Activated B cell treated with CpG ODN at 0.5 μM for 24 hours (primary cell): ENCODE data around the gene C1QTNF12. TPM values are rescaled to one million over a fixed set of nuclear protein-coding genes. Genes with fewer than 3 reads are reported as not detected.

Source experiments
- ATAC-seq: fragments of 200-7000 bp; cut with Tn5 transposase; one replicate; pipeline ENCODE4 v1.10.0; 2021; ENCODE audit warnings: low read depth, mild to moderate bottlenecking, moderate library complexity
- CTCF ChIA-PET: fragments of 350-600 bp; sonication (Branson Sonifier 250); formaldehyde crosslinking; loops from one replicate; lab custom pipeline; 2021; ENCODE audit warnings: antibody characterized with exemption; lab: Charles Lee
- POLR2A ChIA-PET: fragments of 350-600 bp; sonication (Branson Sonifier 250); formaldehyde crosslinking; loops from one replicate; lab custom pipeline; 2021; ENCODE audit warnings: antibody characterized with exemption; lab: Charles Lee
- DNase-seq: peaks from one replicate; pipeline ENCODE4 v3.0.0; 2022
- H3K27ac Mint-ChIP-seq: one replicate; pipeline ENCODE4 v1.8.0; 2020; ENCODE audit warnings: mixed read lengths
- H3K27me3 Mint-ChIP-seq: one replicate; pipeline ENCODE4 v1.8.0; 2021; ENCODE audit warnings: mixed read lengths
- H3K36me3 Mint-ChIP-seq: one replicate; pipeline ENCODE4 v1.8.0; 2021; ENCODE audit warnings: low read depth, mixed read lengths
- H3K4me1 Mint-ChIP-seq: one replicate; pipeline ENCODE4 v1.8.0; 2021; ENCODE audit warnings: mixed read lengths
- H3K4me3 Mint-ChIP-seq: one replicate; pipeline ENCODE4 v1.8.0; 2020; ENCODE audit warnings: mild to moderate bottlenecking, mixed read lengths
- H3K9me3 Mint-ChIP-seq: one replicate; pipeline ENCODE4 v1.8.0; 2020; ENCODE audit warnings: mixed read lengths
- intact Hi-C: fragments of 100-400 bp; cut with micrococcal nuclease; formaldehyde crosslinking; loops from one replicate; pipeline ENCODE4 v1.15.1; 2024
- total RNA-seq: library from RNA; stranded (reverse); gene quantifications from 2 replicates; pipeline ENCODE4 v1.2.3, GENCODE V29; 2022
- TF ChIP-seq, protein P1 (sequence below): fragments of 200-600 bp; IDR thresholded peaks from one replicate; pipeline ENCODE4 v1.8.0; 2022; ENCODE audit warnings: antibody characterized with exemption, mild to moderate bottlenecking

Gene C1QTNF12
- total RNA-seq, 1 donor from 2014 or later: 2.5 TPM

DNA sequence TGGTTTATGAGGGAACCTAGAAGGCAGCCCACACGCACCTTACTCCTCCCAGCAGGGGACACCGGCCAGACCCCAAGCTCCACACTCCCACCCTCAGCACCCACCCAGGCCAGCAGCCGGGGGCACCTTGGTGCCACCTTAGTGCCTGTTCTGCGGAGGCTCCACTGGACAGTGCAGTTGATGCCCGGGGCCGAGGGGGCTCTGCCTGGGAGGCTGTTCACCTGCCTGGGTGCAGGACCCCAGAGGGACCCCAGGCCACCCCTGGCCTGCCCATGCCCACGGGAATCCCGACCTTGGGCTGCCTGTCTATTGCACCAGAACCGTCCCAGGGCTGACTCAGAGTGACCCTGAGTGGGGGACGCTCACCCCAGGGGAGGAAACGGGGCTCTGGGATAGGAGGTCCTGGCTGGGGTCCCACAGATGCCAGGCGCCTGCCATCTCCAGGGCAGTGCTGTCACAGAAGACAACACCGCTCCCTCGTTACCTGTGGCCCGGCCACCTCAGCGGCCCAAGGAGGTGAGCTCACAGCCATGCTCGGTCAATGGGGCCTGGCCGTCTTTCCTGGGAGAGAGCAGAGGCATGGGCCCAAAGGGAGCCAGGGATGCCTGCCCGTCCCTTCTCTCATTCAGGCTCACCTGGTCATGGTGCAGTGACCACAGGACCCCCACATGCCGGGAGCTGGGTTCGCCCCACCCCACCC, 34.4 kb upstream of the C1QTNF12 start:
- intact Hi-C loops: no loop called here
- no peak for DNase-seq
- TF ChIP-seq, protein P1, sequence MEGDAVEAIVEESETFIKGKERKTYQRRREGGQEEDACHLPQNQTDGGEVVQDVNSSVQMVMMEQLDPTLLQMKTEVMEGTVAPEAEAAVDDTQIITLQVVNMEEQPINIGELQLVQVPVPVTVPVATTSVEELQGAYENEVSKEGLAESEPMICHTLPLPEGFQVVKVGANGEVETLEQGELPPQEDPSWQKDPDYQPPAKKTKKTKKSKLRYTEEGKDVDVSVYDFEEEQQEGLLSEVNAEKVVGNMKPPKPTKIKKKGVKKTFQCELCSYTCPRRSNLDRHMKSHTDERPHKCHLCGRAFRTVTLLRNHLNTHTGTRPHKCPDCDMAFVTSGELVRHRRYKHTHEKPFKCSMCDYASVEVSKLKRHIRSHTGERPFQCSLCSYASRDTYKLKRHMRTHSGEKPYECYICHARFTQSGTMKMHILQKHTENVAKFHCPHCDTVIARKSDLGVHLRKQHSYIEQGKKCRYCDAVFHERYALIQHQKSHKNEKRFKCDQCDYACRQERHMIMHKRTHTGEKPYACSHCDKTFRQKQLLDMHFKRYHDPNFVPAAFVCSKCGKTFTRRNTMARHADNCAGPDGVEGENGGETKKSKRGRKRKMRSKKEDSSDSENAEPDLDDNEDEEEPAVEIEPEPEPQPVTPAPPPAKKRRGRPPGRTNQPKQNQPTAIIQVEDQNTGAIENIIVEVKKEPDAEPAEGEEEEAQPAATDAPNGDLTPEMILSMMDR: no peak
- Mint-ChIP-seq H3K4me1 (peaks cover 4% of the 10 kb centered on the region), H3K27ac (no peak overlapping the region), H3K27me3 (no peaks in the 10 kb centered on the region), H3K4me3 (no peak overlapping the region), H3K36me3 (no peaks in the 10 kb centered on the region), H3K9me3 (no peaks in the 10 kb centered on the region)
- no peak for ATAC-seq
- CTCF ChIA-PET: no interaction called here
- POLR2A ChIA-PET: no interaction called here

DNA sequence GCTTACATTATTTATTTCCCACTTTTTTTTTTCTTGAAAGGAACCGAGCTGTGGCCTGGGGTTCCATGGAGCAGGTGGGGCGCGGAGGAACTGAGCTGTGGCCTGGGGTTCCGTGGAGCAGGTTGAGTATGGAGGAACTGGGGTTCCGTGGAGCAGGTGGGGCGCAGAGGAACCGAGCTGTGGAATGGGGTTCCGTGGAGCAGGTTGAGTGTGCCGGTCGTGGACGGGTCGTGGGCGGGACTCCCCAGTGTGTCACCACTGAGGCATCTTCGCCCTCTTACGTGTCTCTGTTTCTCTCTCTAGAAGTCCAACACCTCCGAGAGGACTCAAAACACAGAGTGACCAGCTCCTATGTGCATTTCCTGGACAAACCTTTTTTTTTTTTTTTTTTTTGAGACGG, 32.5 kb upstream of the C1QTNF12 start:
- Mint-ChIP-seq H3K27ac (no peak overlapping the region), H3K4me3 (no peak overlapping the region), H3K4me1 (peaks cover 7% of the 10 kb centered on the region), H3K9me3 (no peaks in the 10 kb centered on the region), H3K27me3 (no peaks in the 10 kb centered on the region), H3K36me3 (no peaks in the 10 kb centered on the region)
- TF ChIP-seq, protein P1: no peak
- ATAC-seq: no peak
- CTCF ChIA-PET: interaction anchor here (1.0 kb wide), 1 partner anchor 157 kb away, joined by 3 read pairs; no protein-coding TSS in a partner anchor
- DNase-seq: no peak
- POLR2A ChIA-PET: interaction anchor here (0.6 to 0.7 kb wide), 2 partner anchors 92 to 149 kb away, joined by 4 read pairs; no protein-coding TSS in a partner anchor
- intact Hi-C loops: no loop called here

DNA sequence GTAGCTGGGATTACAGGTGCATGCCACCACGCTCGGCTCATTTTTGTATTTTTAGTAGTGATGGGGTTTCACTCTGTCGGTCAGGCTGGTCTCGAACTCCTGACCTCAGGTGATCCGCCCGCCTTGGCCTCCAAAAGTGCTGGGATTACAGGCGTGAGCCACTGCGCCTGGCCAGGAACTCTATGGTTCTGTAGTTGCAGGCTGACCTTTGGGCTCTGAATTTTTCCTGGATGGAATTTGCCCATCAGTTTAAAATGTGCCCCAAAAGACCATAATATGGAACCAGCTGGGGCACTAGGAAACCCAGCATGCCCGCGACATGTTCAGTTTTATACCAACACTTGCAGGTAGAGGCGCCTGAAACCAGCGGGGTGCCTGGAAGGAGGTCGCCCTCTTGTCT, 32.1 kb upstream of the C1QTNF12 start:
- TF ChIP-seq, protein P1: no peak
- ATAC-seq: no peak
- no peak for DNase-seq
- POLR2A ChIA-PET: interaction anchor here (0.6 to 0.7 kb wide), 2 partner anchors 92 to 148 kb away, joined by 4 read pairs; no protein-coding TSS in a partner anchor
- peaks cover 4% of the 10 kb centered on the region for H3K4me1 Mint-ChIP-seq
- H3K27me3 Mint-ChIP-seq: no peaks in the 10 kb centered on the region
- CTCF ChIA-PET: interaction anchor here (1.2 kb wide), 2 partner anchors 11 to 13 kb away, joined by 3 read pairs; no protein-coding TSS in a partner anchor
- no peak overlapping the region for H3K27ac Mint-ChIP-seq
- H3K4me3 Mint-ChIP-seq: no peak overlapping the region
- no peaks in the 10 kb centered on the region for H3K9me3 Mint-ChIP-seq
- no peaks in the 10 kb centered on the region for H3K36me3 Mint-ChIP-seq
- intact Hi-C loops: no loop called here

DNA sequence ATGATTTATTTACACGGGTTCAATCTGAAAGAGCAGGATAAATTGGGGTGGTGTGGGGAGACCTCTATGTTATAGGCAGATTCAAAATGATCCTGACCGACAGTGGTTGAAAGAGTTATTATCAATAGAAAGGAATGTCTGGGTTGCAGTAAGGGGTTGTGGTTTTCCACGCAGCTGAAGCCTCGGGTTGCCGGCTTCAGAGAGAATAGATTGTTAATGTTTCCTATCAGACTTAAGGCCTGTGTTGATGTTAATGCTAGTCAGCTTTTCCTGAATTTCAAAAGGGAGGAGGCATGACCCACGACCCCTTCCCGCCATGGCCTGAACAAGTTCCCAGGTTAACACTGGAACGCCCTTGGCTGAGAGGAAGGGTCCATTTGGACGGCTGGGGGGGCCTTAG, 29.3 kb upstream of the C1QTNF12 start:
- Mint-ChIP-seq H3K9me3 (no peaks in the 10 kb centered on the region), H3K4me1 (peaks cover 25% of the 10 kb centered on the region), H3K36me3 (peaks cover 5% of the 10 kb centered on the region), H3K4me3 (peak overlapping the region; percentile 28), H3K27me3 (no peaks in the 10 kb centered on the region), H3K27ac (no peak overlapping the region)
- intact Hi-C loops: no loop called here
- POLR2A ChIA-PET: no interaction called here
- DNase-seq: no peak
- no peak for ATAC-seq
- TF ChIP-seq, protein P1: no peak
- CTCF ChIA-PET: interaction anchor here (1.2 kb wide), 1 partner anchor 155 kb away, joined by 6 read pairs; no protein-coding TSS in a partner anchor

DNA sequence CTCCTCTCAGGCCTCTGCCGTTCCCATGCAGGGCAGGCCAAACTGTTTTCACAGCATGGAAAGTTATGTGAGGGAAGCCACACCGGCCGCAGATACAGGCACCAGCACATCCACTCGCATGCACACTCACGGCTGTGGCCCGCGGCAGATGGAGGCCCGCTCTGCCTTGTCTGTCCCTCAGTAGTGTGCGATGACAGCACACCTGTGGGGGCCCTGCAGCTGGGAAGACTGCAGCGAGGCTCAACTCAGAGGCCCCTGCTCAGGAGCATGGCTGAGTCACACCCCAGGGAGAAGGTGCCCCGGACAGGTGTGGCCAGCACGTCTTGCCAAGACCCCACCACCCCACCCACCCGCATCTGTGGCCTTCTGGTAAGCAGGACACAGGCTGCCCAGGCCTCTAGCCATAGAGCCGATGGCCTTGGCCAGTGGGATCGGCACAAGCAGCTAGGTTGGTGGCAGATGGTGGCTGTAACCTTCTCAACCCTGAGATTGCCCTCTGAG, 28.5 kb upstream of the C1QTNF12 start:
- CTCF ChIA-PET: no interaction called here

More for the DNA sequence above, 28.5 kb upstream of the C1QTNF12 start:
- DNase-seq: no peak
- no peaks in the 10 kb centered on the region for H3K9me3 Mint-ChIP-seq
- H3K27me3 Mint-ChIP-seq: no peaks in the 10 kb centered on the region
- peak overlapping the region; percentile 58 for H3K4me3 Mint-ChIP-seq
- POLR2A ChIA-PET: no interaction called here
- H3K4me1 Mint-ChIP-seq: peaks cover 34% of the 10 kb centered on the region
- no peak for ATAC-seq
- intact Hi-C loops: loop anchor here (1.0 to 5.0 kb wide), 4 partner anchors 15 to 263 kb away; partner anchors contain the start of genes ACAP3, AURKAIP1, ISG15 and PUSL1
- peaks cover 12% of the 10 kb centered on the region for H3K36me3 Mint-ChIP-seq
- TF ChIP-seq, protein P1: no peak
- H3K27ac Mint-ChIP-seq: no peak overlapping the region
